GM21526 (cell line): ENCODE results near the gene PCDHGA3.
"Not testable (repeated sequence)": the region's sequence is repeated elsewhere in the genome, so short reads cannot be mapped to it uniquely, and the experiment has no call there.

Source experiments
- ATAC-seq: cut with Tn5 transposase; IDR thresholded peaks from one replicate; pipeline ENCODE4 v1.9.1; 2021; ENCODE audit warnings: moderate library complexity; ENCODE audit not compliant: unreplicated experiment, low FRiP score

PCDHGA3 gene

GRCh38 chr5:141345327-141345726 is 1.7 kb downstream of the PCDHGA3 start:
- ATAC-seq, result no peak

GRCh38 chr5:141346017-141346416 is 2.4 kb downstream of the PCDHGA3 start:
- not testable (repeated sequence) for ATAC-seq

GRCh38 chr5:141349917-141350619 is 6.4 kb downstream of the PCDHGA3 start, which contains the start of gene PCDHGB1:
Gene PCDHGB1, plus strand, starts transcription at chr5:141350099. Its CDS starts 162 bp downstream, at chr5:141350261.
- no peak for ATAC-seq

GRCh38 chr5:141351591-141351990 is 8.0 kb downstream of the PCDHGA3 start:
- ATAC-seq, result no peak

- no peak for ATAC-seq
Observed at GRCh38 chr5:141354900-141355469, 11.4 kb downstream of the PCDHGA3 start, which contains the start of gene PCDHGA4. Gene PCDHGA4, plus strand, starts transcription at chr5:141355021. Its CDS starts 87 bp downstream, at chr5:141355108.

- no peak for ATAC-seq
Observed at GRCh38 chr5:141355641-141356040, 12.0 kb downstream of the PCDHGA3 start.

GRCh38 chr5:141356133-141356532 is 12.5 kb downstream of the PCDHGA3 start:
- no peak for ATAC-seq

GRCh38 chr5:141356950-141357349 is 13.3 kb downstream of the PCDHGA3 start:
- no peak for ATAC-seq

GRCh38 chr5:141359790-141360426 is 16.3 kb downstream of the PCDHGA3 start, which contains the start of gene PCDHGB2:
Gene PCDHGB2, plus strand, starts transcription at chr5:141359994. Its CDS starts 142 bp downstream, at chr5:141360136.
- ATAC-seq, result no peak

- ATAC-seq, result no peak
Observed at GRCh38 chr5:141360685-141361084, 17.1 kb downstream of the PCDHGA3 start.

GRCh38 chr5:141362719-141363118 is 19.1 kb downstream of the PCDHGA3 start:
- ATAC-seq, result no peak

- ATAC-seq, result no peak
Observed at GRCh38 chr5:141363952-141364660, 20.5 kb downstream of the PCDHGA3 start, which contains the start of gene PCDHGA5. Gene PCDHGA5, plus strand, starts transcription at chr5:141364162. Its CDS starts 169 bp downstream, at chr5:141364331.

- ATAC-seq, result no peak
Observed at GRCh38 chr5:141366016-141366896, 22.6 kb downstream of the PCDHGA3 start.

GRCh38 chr5:141369994-141370848 is 26.6 kb downstream of the PCDHGA3 start, which contains the start of gene PCDHGB3:
Gene PCDHGB3, plus strand, starts transcription at chr5:141370242. Its CDS starts 153 bp downstream, at chr5:141370395.
- ATAC-seq, result peak; percentile 93

- no peak for ATAC-seq
Observed at GRCh38 chr5:141371572-141372475, 28.2 kb downstream of the PCDHGA3 start.

GRCh38 chr5:141373673-141374317 is 30.2 kb downstream of the PCDHGA3 start, which contains the start of gene PCDHGA6:
Gene PCDHGA6, plus strand, starts transcription at chr5:141373891. Its CDS starts 193 bp downstream, at chr5:141374084.
- no peak for ATAC-seq

- ATAC-seq, result no peak
Observed at GRCh38 chr5:141374627-141375026, 31.0 kb downstream of the PCDHGA3 start.
